K562 (cell line): Measurements from ENCODE around the gene ARL2. TPM values are rescaled to one million over a fixed set of nuclear protein-coding genes. Genes with fewer than 3 reads are reported as not detected.
A peak's percentile ranks its signal among the peaks of the same experiment; 100 is the strongest.

Source experiments
- CBX8 ChIP-seq: fragments of 200-600 bp; sonication (generic); IDR thresholded peaks from 2 replicates; pipeline ENCODE4 v1.6.1; 2012; ENCODE audit warnings: borderline replicate concordance, mixed run types, low read depth, mild to moderate bottlenecking, moderate library complexity, mixed read lengths, low read length, control low read depth, inconsistent platforms; ENCODE audit not compliant: poor library complexity, severe bottlenecking; ENCODE audit errors: extremely low read depth
- DLX4 ChIP-seq: fragments of 250-450 bp; sonication (Bioruptor Pico); IDR thresholded peaks from 2 replicates; pipeline ENCODE4 v1.6.1; 2021; ENCODE audit warnings: mild to moderate bottlenecking
- KLF6 ChIP-seq: fragments of 250-450 bp; sonication (Bioruptor Pico); IDR thresholded peaks from 2 replicates; pipeline ENCODE4 v1.4.0; 2020; ENCODE audit warnings: mild to moderate bottlenecking, moderate library complexity, borderline replicate concordance
- MEIS2 ChIP-seq: fragments of 450-650 bp; IDR thresholded peaks from 2 replicates; pipeline ENCODE4 v1.6.1; 2014; ENCODE audit warnings: mild to moderate bottlenecking; ENCODE audit not compliant: partially characterized antibody
- MIER1 ChIP-seq: fragments of 450-650 bp; IDR thresholded peaks from 2 replicates; pipeline ENCODE4 v1.6.1; 2016; ENCODE audit warnings: antibody characterized with exemption, mild to moderate bottlenecking, low read depth
- MTA3 ChIP-seq: fragments of 450-650 bp; formaldehyde crosslinking; IDR thresholded peaks from 2 replicates; pipeline ENCODE4 v1.6.1; 2017; ENCODE audit warnings: mild to moderate bottlenecking, borderline replicate concordance
- MXD1 ChIP-seq: fragments of 250-450 bp; sonication (Bioruptor Pico); IDR thresholded peaks from 2 replicates; pipeline ENCODE4 v1.8.0; 2021; ENCODE audit warnings: borderline replicate concordance, mild to moderate bottlenecking, moderate library complexity; ENCODE audit not compliant: poor library complexity, severe bottlenecking
- MYNN ChIP-seq, 2 experiments: sonication (generic); formaldehyde crosslinking in 1 of 2; IDR thresholded peaks; 2 replicates each; pipeline versions ENCODE4 v1.5.0 to v1.6.1; 2016 to 2020; ENCODE audit warnings: antibody characterized with exemption in 1 of 2, missing genetic modification reagents in 1 of 2
- NFATC3 ChIP-seq: fragments of 450-650 bp; IDR thresholded peaks from 2 replicates; pipeline ENCODE4 v1.6.1; 2017; ENCODE audit warnings: mild to moderate bottlenecking
- PATZ1 ChIP-seq: fragments of 250-450 bp; sonication (Bioruptor Pico); IDR thresholded peaks from 2 replicates; pipeline ENCODE4 v1.5.0; 2020; ENCODE audit warnings: mild to moderate bottlenecking, borderline replicate concordance
- POLR3G ChIP-seq: IDR thresholded peaks from 2 replicates; pipeline ENCODE4 v1.6.1; 2011; ENCODE audit not compliant: insufficient read length, insufficient replicate concordance; ENCODE audit errors: extremely low read depth
- SMARCC2 ChIP-seq: fragments of 450-650 bp; IDR thresholded peaks from 2 replicates; pipeline ENCODE4 v1.6.1; 2017; ENCODE audit warnings: antibody characterized with exemption, moderate library complexity, mild to moderate bottlenecking, low read depth
- UBTF ChIP-seq, 2 experiments: IDR thresholded peaks; 2 replicates each; pipeline ENCODE4 v1.6.1; 2012; ENCODE audit warnings: improper control_type of control experiment in 2 of 2, low read depth in 2 of 2, low read length in 2 of 2, borderline replicate concordance in 1 of 2
- ZKSCAN8 ChIP-seq: fragments of 200-800 bp; sonication (Bioruptor generic); IDR thresholded peaks from 2 replicates; pipeline ENCODE4 v1.6.1; 2016; ENCODE audit warnings: missing genetic modification characterization, missing compliant biosample characterization
- ZNF174 ChIP-seq: fragments of 250-450 bp; sonication (Bioruptor Pico); IDR thresholded peaks from 2 replicates; pipeline ENCODE4 v1.4.0; 2020; ENCODE audit warnings: mild to moderate bottlenecking
- ZNF224 ChIP-seq: sonication (generic); formaldehyde crosslinking; IDR thresholded peaks from 2 replicates; pipeline ENCODE4 v1.8.0; 2022; ENCODE audit warnings: mild to moderate bottlenecking, missing genetic modification reagents
- ZNF24 ChIP-seq: fragments of 450-650 bp; IDR thresholded peaks from 2 replicates; pipeline ENCODE4 v1.6.1; 2016
- ZNF699 ChIP-seq: fragments of 250-450 bp; sonication (Bioruptor Pico); IDR thresholded peaks from 2 replicates; pipeline ENCODE4 v1.8.0; 2021; ENCODE audit warnings: mild to moderate bottlenecking, moderate library complexity; ENCODE audit not compliant: insufficient replicate concordance
- ZNF766 ChIP-seq: fragments of 200-800 bp; sonication (Bioruptor generic); conservative IDR thresholded peaks from 2 replicates; pipeline ENCODE4 v1.6.1; 2016; ENCODE audit warnings: missing genetic modification characterization, missing compliant biosample characterization
- polyA plus RNA-seq, 8 experiments: library from polyadenylated mRNA; depleted of rRNA in 4 of 8; stranded (reverse) in 5 of 8; unstranded in 3 of 8; fragments of >200 nt; fragmentation: Nextera tagmentation in 2 of 8; fragmentation: Illumina TruSeq in 1 of 8; extraction: Ambion mirVana in 2 of 8; extraction: Trizol in 1 of 8; gene quantifications; 2 replicates each; pipeline versions ENCODE4 v1.2.1 to v1.2.3, GENCODE V29; 2011 to 2014; ENCODE audit warnings: inconsistent platforms in 1 of 8, missing spikeins in 1 of 8
- total RNA-seq, 7 experiments: library from RNA; depleted of rRNA in 6 of 7; stranded (reverse); fragments of >200 nt in 6 of 7; fragmentation: Illumina TruSeq in 2 of 7; extraction: Trizol in 2 of 7; gene quantifications; 2 replicates each; pipeline versions ENCODE4 v1.2.1 to v1.2.3, GENCODE V29; 2011 to 2021; ENCODE audit warnings: low replicate concordance in 1 of 7
- TF ChIP-seq, protein P1 (sequence below): sonication (generic); formaldehyde crosslinking; IDR thresholded peaks from 2 replicates; pipeline ENCODE4 v1.8.0; 2022; ENCODE audit warnings: missing genetic modification reagents, mild to moderate bottlenecking, borderline replicate concordance

Gene ARL2
- total and polyA plus RNA-seq, 9 of the 15 experiments (the other 6 are each of a cell fraction or from before 2014, with no cell fraction given): 5.7 to 154 (median 92.2) TPM

DNA sequence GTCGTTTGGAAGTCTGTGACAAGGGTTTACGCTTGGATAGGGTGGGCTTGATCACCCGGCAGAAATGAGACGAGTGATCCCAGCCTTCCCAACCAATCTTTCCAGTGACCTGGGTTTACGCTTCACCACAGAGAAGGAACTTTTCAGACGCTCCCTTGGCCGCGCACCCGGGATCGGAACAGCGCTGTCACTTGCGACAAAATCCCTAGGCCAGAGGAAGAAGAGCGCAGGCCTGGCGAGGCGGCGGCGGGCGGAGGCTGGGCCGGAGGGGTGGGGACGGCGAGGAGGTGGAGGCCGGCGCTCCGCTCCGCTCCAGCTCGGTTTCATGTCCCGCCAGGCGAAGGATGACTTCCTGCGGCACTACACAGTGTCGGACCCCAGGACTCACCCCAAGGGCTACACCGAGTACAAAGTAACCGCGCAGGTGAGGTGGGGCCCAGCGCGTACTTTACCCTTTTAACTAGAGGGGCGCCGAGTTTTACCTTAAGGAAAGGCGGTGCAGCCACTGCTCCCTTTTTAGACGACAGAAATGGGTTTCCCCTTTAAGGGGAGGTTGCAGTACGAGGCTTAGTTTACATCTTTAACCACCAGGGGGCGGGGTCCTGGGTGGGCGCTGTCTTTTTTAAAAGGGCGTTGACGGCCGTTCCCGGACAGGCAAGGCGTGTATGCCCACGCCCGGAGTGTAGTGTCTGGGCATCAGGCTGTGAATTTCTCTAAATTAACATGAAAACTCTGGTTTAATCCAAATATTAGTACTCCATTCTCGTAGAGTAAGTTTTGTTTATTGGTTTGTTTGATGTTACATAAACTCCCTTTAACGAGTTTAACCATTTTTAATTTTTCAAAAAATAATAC lies 13.5 kb downstream of the ARL2 start, which contains the start of gene SNX15 (continued):
- TF ChIP-seq ZNF224 (CRISPR knock-in tag) (no peak), ZNF24 (no peak), MEIS2 (peak; percentile 38), NFATC3 (no peak), DLX4 (CRISPR knock-in tag) (no peak), ZKSCAN8 (CRISPR knock-in tag) (no peak), UBTF (IDR thresholded peaks at IDR 0.05; ENCODE audit: borderline replicate concordance in 1 of 2, low read depth in 2 of 2, low read length in 2 of 2) (peak in 1 of 2 experiments; percentile 61; a peak in 2 of 4 replicates), PATZ1 (CRISPR knock-in tag) (no peak), MTA3 (peak; percentile 67; the same call in 1 of the 2 replicates), MXD1 (CRISPR knock-in tag) (no peak), CBX8 (no peak), POLR3G (no peak), ZNF699 (no peak), ZNF766 (no peak; the same call in 1 of the 2 replicates), SMARCC2 (no peak), KLF6 (CRISPR knock-in tag) (0 out of 2 replicates have a peak, but pooled peaks have one; percentile 31), MYNN (IDR thresholded peaks at IDR 0.05) (peak; percentile 55; the same call in 1 of the 2 replicates), MYNN (CRISPR knock-in tag; IDR thresholded peaks at IDR 0.05) (no peak), MIER1 (no peak), ZNF174 (CRISPR knock-in tag) (no peak)
- TF ChIP-seq, protein P1, sequence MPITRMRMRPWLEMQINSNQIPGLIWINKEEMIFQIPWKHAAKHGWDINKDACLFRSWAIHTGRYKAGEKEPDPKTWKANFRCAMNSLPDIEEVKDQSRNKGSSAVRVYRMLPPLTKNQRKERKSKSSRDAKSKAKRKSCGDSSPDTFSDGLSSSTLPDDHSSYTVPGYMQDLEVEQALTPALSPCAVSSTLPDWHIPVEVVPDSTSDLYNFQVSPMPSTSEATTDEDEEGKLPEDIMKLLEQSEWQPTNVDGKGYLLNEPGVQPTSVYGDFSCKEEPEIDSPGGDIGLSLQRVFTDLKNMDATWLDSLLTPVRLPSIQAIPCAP (CRISPR knock-in tag): no peak; the same call in 1 of the 2 replicates
